RPMI7951 (cell line): ENCODE measurements around the gene RALGAPA2. TPM values are rescaled to one million over a fixed set of nuclear protein-coding genes. Genes with fewer than 3 reads are reported as not detected.
A peak's percentile ranks its signal among the peaks of the same experiment; 100 is the strongest.

Source experiments
- DNase-seq: peaks from one replicate; pipeline ENCODE4 v3.0.0-alpha.2; 2012; ENCODE audit warnings: low read depth
- total RNA-seq: library from RNA; depleted of rRNA; stranded (reverse); fragments of >200 nt; shearing (Covaris generic); gene quantifications from 2 replicates; pipeline ENCODE4 v1.2.3, GENCODE V29; 2014

RALGAPA2 gene
- total RNA-seq, 1 experiment from 2014 or later, result 7.2 TPM

GRCh38 chr20:20721489-20721888 lies 9.0 kb upstream of the RALGAPA2 start:
- DNase-seq, result no peak

- DNase-seq, result no peak
These were observed 7.7 kb upstream of the RALGAPA2 start for GRCh38 chr20:20720158-20720557.

- no peak for DNase-seq
These were observed 7.0 kb upstream of the RALGAPA2 start for GRCh38 chr20:20719411-20719810.

GRCh38 chr20:20713244-20713765 lies 861 bp upstream of the RALGAPA2 start:
- DNase-seq, result peak; percentile 36

GRCh38 chr20:20712004-20712473 lies 405 bp downstream of the RALGAPA2 start:
- DNase-seq, result no peak

GRCh38 chr20:20711413-20711812 lies 1.0 kb downstream of the RALGAPA2 start:
- no peak for DNase-seq

GRCh38 chr20:20710443-20711315 lies 1.8 kb downstream of the RALGAPA2 start:
- no peak for DNase-seq

- no peak for DNase-seq
These were observed 2.6 kb downstream of the RALGAPA2 start for GRCh38 chr20:20709887-20710286.

GRCh38 chr20:20706285-20706684 lies 6.2 kb downstream of the RALGAPA2 start:
- no peak for DNase-seq

GRCh38 chr20:20702330-20703245 lies 9.9 kb downstream of the RALGAPA2 start:
- DNase-seq, result no peak

- DNase-seq, result no peak
These were observed 12.5 kb downstream of the RALGAPA2 start for GRCh38 chr20:20699917-20700316.

- DNase-seq, result no peak
These were observed 13.3 kb downstream of the RALGAPA2 start for GRCh38 chr20:20699144-20699543.

- DNase-seq, result no peak
These were observed 15.1 kb downstream of the RALGAPA2 start for GRCh38 chr20:20697325-20697845.

- peak; percentile 6 for DNase-seq
These were observed 17.1 kb downstream of the RALGAPA2 start for GRCh38 chr20:20695250-20695816.

- no peak for DNase-seq
These were observed 17.9 kb downstream of the RALGAPA2 start for GRCh38 chr20:20694591-20694990.

- DNase-seq, result no peak
These were observed 19.9 kb downstream of the RALGAPA2 start for GRCh38 chr20:20692587-20692986.

- no peak for DNase-seq
These were observed 20.8 kb downstream of the RALGAPA2 start for GRCh38 chr20:20691477-20692235.

- DNase-seq, result no peak
These were observed 21.6 kb downstream of the RALGAPA2 start for GRCh38 chr20:20690676-20691476.

- DNase-seq, result no peak
These were observed 25.1 kb downstream of the RALGAPA2 start for GRCh38 chr20:20687319-20687718.

GRCh38 chr20:20685635-20686034 lies 26.8 kb downstream of the RALGAPA2 start:
- peak; percentile 9 for DNase-seq
